ENCODE data around the gene DNAH11. TPM values are rescaled to one million over a fixed set of nuclear protein-coding genes. Genes with fewer than 3 reads are reported as not detected.

Gene DNAH11
- total and polyA plus RNA-seq, 2 donors = 3.9 to 4.9 TPM

DNA sequence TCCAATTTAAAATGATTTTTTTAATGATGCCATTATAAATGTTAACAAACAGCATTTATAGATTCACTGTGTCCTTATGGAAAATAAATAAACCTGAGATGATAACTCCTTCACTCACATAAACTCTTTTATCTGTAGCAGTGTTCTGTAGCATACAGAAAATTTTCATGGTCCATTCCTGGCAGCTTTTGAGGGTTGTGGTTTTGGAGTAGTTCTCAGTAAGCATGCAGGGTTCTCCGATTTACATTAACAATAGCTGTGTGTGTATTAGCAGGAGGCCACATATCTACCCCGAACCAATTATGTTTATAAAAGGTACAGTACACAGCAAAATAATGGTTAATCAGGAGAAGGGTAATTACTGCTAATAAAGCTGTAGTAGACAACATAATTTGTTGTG, 240.2 kb downstream of the DNAH11 start:
- WGBS = 68% methylated on average over 2 of the region's 2 CpGs
- no peaks in the 10 kb centered on the region for H3K36me3 ChIP-seq (ENCODE audit: control insufficient read depth in 2 of 2, insufficient read depth in 2 of 2, low read length in 1 of 2)
- no peak overlapping the region for H3K27ac ChIP-seq (ENCODE audit: low read depth in 1 of 2, low read length in 1 of 2)
- DNase-seq (ENCODE audit: low read depth in 6 of 9, low spot score in 9 of 9) = no peak
- no peaks in the 10 kb centered on the region for H3K27me3 ChIP-seq (ENCODE audit: control insufficient read depth in 2 of 2, insufficient read depth in 1 of 2, low read length in 1 of 2)
- no peaks in the 10 kb centered on the region for H3K9me3 ChIP-seq (ENCODE audit: control insufficient read depth in 2 of 2, insufficient read depth in 1 of 2, low read length in 1 of 2)
- no peaks in the 10 kb centered on the region for H3K4me1 ChIP-seq (ENCODE audit: control insufficient read depth in 2 of 2, insufficient read depth in 2 of 2, low read length in 2 of 2)
- H3K4me3 ChIP-seq (ENCODE audit: low read length in 2 of 2) = no peak overlapping the region

DNA sequence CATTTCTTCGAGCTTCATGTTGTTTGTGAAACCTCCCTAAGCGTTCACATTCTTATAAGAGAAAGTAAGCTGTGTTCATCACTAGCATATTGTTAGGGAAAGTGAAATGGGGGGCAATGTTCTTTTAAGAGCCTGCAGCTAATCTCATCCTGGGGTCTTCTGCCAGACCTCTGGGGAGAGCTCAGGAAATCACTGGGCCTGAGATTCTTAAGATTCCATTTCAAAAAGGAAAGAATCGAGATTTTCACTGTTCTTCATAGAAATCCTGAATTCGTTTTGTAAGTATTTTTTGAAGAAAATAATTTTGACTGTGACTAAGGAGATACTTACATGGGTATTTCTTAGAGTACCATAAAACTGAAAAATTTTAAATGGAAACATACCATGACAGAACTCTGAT, 242.2 kb downstream of the DNAH11 start:
- WGBS = 95% methylated on average over 4 of the region's 4 CpGs
- Histone ChIP-seq H3K4me3 (ENCODE audit: low read length in 2 of 2) (no peak overlapping the region), H3K27ac (ENCODE audit: low read depth in 1 of 2, low read length in 1 of 2) (no peak overlapping the region), H3K36me3 (ENCODE audit: control insufficient read depth in 2 of 2, insufficient read depth in 2 of 2, low read length in 1 of 2) (no peaks in the 10 kb centered on the region), H3K9me3 (ENCODE audit: control insufficient read depth in 2 of 2, insufficient read depth in 1 of 2, low read length in 1 of 2) (no peaks in the 10 kb centered on the region), H3K4me1 (ENCODE audit: control insufficient read depth in 2 of 2, insufficient read depth in 2 of 2, low read length in 2 of 2) (no peaks in the 10 kb centered on the region), H3K27me3 (ENCODE audit: control insufficient read depth in 2 of 2, insufficient read depth in 1 of 2, low read length in 1 of 2) (no peaks in the 10 kb centered on the region)
- no peak for DNase-seq (ENCODE audit: low read depth in 6 of 9, low spot score in 9 of 9)

DNA sequence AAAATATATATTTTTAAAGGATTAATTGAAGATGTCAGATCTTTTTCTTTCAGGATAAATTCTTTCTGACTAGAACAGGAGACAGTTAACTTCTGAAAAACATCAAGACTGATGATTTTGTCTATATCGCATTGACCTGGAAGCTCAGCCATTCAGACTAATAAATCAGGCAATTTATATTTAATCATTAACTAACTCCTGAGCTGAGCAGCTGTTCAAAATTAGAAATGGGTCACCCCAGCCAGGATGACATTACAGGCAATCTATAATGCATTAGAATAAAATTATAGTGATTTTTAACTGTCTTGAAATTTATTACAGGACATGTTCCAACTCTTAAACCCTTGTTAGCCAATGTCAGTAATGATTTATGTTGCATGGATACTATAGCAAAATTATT, 263.0 kb downstream of the DNAH11 start:
- 99% methylated on average over 1 of the region's 1 CpG for WGBS
- Histone ChIP-seq H3K4me1 (ENCODE audit: control insufficient read depth in 2 of 2, insufficient read depth in 2 of 2, low read length in 2 of 2) (no peaks in the 10 kb centered on the region), H3K36me3 (ENCODE audit: control insufficient read depth in 2 of 2, insufficient read depth in 2 of 2, low read length in 1 of 2) (no peaks in the 10 kb centered on the region), H3K9me3 (ENCODE audit: control insufficient read depth in 2 of 2, insufficient read depth in 1 of 2, low read length in 1 of 2) (no peaks in the 10 kb centered on the region), H3K4me3 (ENCODE audit: low read length in 2 of 2) (no peak overlapping the region), H3K27ac (ENCODE audit: low read depth in 1 of 2, low read length in 1 of 2) (no peak overlapping the region), H3K27me3 (ENCODE audit: control insufficient read depth in 2 of 2, insufficient read depth in 1 of 2, low read length in 1 of 2) (no peaks in the 10 kb centered on the region)
- no peak for DNase-seq (ENCODE audit: low read depth in 6 of 9, low spot score in 9 of 9)

DNA sequence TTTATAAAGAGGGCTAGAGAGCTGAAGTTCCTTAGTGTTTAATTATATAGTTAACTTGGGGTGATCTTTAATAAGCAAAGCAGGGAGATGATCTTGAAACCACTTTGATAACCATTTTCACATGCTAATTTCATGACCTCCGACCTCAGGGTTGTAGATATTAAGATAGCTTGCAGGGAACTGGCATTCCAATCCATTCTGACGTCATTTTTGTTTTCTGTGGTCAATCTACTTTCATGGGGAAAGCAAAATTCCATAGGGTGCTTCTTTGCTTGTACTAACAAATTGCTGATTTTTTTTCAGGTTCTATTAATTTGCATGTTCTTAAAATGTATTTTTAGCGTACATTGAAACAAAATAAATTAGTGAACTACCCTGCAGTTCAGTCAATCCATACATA, 263.5 kb downstream of the DNAH11 start:
- Histone ChIP-seq H3K9me3 (ENCODE audit: control insufficient read depth in 2 of 2, insufficient read depth in 1 of 2, low read length in 1 of 2) (no peaks in the 10 kb centered on the region), H3K4me1 (ENCODE audit: control insufficient read depth in 2 of 2, insufficient read depth in 2 of 2, low read length in 2 of 2) (no peaks in the 10 kb centered on the region), H3K27ac (ENCODE audit: low read depth in 1 of 2, low read length in 1 of 2) (no peak overlapping the region), H3K4me3 (ENCODE audit: low read length in 2 of 2) (no peak overlapping the region), H3K27me3 (ENCODE audit: control insufficient read depth in 2 of 2, insufficient read depth in 1 of 2, low read length in 1 of 2) (no peaks in the 10 kb centered on the region), H3K36me3 (ENCODE audit: control insufficient read depth in 2 of 2, insufficient read depth in 2 of 2, low read length in 1 of 2) (no peaks in the 10 kb centered on the region)
- WGBS = 93% methylated on average over 3 of the region's 3 CpGs
- DNase-seq (ENCODE audit: low read depth in 6 of 9, low spot score in 9 of 9) = no peak

DNA sequence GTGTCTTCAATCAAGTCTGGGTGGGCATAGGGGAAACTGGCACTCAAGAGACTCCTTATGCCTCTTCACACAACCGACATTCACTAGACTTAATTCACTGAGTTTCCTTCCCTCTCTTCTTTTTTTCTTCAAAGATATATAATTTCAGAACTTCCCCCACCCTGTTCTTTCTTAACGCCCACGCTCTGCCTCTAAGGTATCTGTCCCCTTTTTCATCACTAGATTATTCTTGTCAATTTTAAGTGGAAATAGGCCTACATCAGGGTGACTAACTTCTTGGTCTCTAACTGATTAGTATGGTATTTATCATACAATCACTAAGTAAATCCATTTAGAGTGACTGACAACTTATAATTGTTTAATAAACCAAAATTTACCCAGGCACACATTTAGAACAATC, 276.2 kb downstream of the DNAH11 start:
- H3K4me3 ChIP-seq (ENCODE audit: low read length in 2 of 2) = no peak overlapping the region
- H3K27ac ChIP-seq (ENCODE audit: low read depth in 1 of 2, low read length in 1 of 2) = no peak overlapping the region
- H3K9me3 ChIP-seq (ENCODE audit: control insufficient read depth in 2 of 2, insufficient read depth in 1 of 2, low read length in 1 of 2) = no peaks in the 10 kb centered on the region
- H3K4me1 ChIP-seq (ENCODE audit: control insufficient read depth in 2 of 2, insufficient read depth in 2 of 2, low read length in 2 of 2) = no peaks in the 10 kb centered on the region
- DNase-seq (ENCODE audit: low read depth in 6 of 9, low spot score in 9 of 9) = no peak
- no peaks in the 10 kb centered on the region for H3K27me3 ChIP-seq (ENCODE audit: control insufficient read depth in 2 of 2, insufficient read depth in 1 of 2, low read length in 1 of 2)
- no peaks in the 10 kb centered on the region for H3K36me3 ChIP-seq (ENCODE audit: control insufficient read depth in 2 of 2, insufficient read depth in 2 of 2, low read length in 1 of 2)
- 89% methylated on average over 3 of the region's 3 CpGs for WGBS

DNA sequence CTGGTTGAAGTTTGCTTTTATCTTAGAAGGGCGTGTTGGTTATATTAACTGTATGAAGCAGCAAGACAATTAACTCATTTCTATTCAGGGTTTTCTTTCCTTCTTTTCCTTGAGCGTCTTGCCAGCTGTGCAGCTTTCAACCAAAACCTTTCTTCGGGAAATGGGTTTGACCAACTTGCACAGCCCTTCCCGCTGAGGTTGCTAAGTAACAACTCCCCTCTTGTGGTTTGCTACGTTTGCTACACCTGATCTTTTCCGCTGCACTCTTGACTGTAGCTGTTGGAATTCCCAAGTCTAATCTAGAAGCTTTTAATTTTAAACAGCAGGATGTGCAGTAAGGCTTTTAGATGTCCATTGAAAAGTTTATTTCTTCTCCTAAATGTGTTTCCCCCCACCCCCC, 286.0 kb downstream of the DNAH11 start:
- WGBS = 31% methylated on average over 6 of the region's 6 CpGs
- Histone ChIP-seq H3K36me3 (ENCODE audit: control insufficient read depth in 2 of 2, insufficient read depth in 2 of 2, low read length in 1 of 2) (no peaks in the 10 kb centered on the region), H3K27me3 (ENCODE audit: control insufficient read depth in 2 of 2, insufficient read depth in 1 of 2, low read length in 1 of 2) (no peaks in the 10 kb centered on the region), H3K4me3 (ENCODE audit: low read length in 2 of 2) (no peak overlapping the region), H3K27ac (ENCODE audit: low read depth in 1 of 2, low read length in 1 of 2) (peak overlapping the region in 1 of 2 donors; percentile 12), H3K9me3 (ENCODE audit: control insufficient read depth in 2 of 2, insufficient read depth in 1 of 2, low read length in 1 of 2) (no peaks in the 10 kb centered on the region), H3K4me1 (ENCODE audit: control insufficient read depth in 2 of 2, insufficient read depth in 2 of 2, low read length in 2 of 2) (no peaks in the 10 kb centered on the region)
- DNase-seq (ENCODE audit: low read depth in 6 of 9, low spot score in 9 of 9) = peak in 6 of 9 donors; percentile 2 to 64 (median 20)

DNA sequence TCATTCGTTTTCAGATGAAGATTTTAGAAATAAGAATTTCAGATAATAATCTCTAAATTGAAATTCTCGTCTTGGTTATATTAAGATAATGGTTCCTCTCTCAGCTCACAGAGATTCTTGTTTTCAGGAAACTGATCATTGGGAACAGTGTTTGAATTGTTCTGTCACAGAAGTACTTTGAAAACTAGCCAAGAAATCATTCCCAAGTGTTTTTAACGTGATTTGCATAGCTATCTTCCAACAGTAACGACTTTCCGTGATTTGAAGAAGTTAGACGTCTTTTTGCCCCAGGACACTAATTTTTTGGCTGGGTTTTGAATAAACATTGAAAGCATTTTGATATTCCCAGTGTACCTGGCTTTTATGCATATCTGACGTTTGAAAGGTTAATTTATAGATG, 286.9 kb downstream of the DNAH11 start:
- Histone ChIP-seq H3K9me3 (ENCODE audit: control insufficient read depth in 2 of 2, insufficient read depth in 1 of 2, low read length in 1 of 2) (no peaks in the 10 kb centered on the region), H3K36me3 (ENCODE audit: control insufficient read depth in 2 of 2, insufficient read depth in 2 of 2, low read length in 1 of 2) (no peaks in the 10 kb centered on the region), H3K4me3 (ENCODE audit: low read length in 2 of 2) (no peak overlapping the region), H3K4me1 (ENCODE audit: control insufficient read depth in 2 of 2, insufficient read depth in 2 of 2, low read length in 2 of 2) (no peaks in the 10 kb centered on the region), H3K27me3 (ENCODE audit: control insufficient read depth in 2 of 2, insufficient read depth in 1 of 2, low read length in 1 of 2) (no peaks in the 10 kb centered on the region), H3K27ac (ENCODE audit: low read depth in 1 of 2, low read length in 1 of 2) (no peak overlapping the region)
- no peak for DNase-seq (ENCODE audit: low read depth in 6 of 9, low spot score in 9 of 9)
- 95% methylated on average over 7 of the region's 7 CpGs for WGBS

DNA sequence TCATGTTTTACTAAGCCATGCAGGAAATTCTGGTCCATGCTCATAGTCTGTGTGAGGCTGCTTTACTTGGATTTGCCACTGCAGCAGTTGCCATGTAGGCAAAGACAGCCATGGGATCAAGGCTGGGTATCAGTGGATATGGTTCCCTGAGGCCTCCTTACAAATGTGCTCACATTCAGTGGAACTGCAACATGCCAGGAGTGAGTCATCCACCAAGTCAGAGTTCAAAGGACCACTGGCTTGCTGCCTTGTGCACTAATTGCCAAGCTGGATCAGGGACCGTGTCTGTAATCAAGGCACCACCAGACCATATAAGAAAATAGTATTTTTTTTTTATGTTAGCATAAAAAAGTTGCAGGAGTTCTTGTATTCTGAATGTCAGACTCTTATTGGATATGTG, 301.9 kb downstream of the DNAH11 start:
- Histone ChIP-seq H3K36me3 (ENCODE audit: control insufficient read depth in 2 of 2, insufficient read depth in 2 of 2, low read length in 1 of 2) (no peaks in the 10 kb centered on the region), H3K9me3 (ENCODE audit: control insufficient read depth in 2 of 2, insufficient read depth in 1 of 2, low read length in 1 of 2) (no peaks in the 10 kb centered on the region), H3K27ac (ENCODE audit: low read depth in 1 of 2, low read length in 1 of 2) (no peak overlapping the region), H3K27me3 (ENCODE audit: control insufficient read depth in 2 of 2, insufficient read depth in 1 of 2, low read length in 1 of 2) (no peaks in the 10 kb centered on the region), H3K4me1 (ENCODE audit: control insufficient read depth in 2 of 2, insufficient read depth in 2 of 2, low read length in 2 of 2) (no peaks in the 10 kb centered on the region), H3K4me3 (ENCODE audit: low read length in 2 of 2) (no peak overlapping the region)
- no peak for DNase-seq (ENCODE audit: low read depth in 6 of 9, low spot score in 9 of 9)
- WGBS = 97% methylated on average over 1 of the region's 1 CpG

DNA sequence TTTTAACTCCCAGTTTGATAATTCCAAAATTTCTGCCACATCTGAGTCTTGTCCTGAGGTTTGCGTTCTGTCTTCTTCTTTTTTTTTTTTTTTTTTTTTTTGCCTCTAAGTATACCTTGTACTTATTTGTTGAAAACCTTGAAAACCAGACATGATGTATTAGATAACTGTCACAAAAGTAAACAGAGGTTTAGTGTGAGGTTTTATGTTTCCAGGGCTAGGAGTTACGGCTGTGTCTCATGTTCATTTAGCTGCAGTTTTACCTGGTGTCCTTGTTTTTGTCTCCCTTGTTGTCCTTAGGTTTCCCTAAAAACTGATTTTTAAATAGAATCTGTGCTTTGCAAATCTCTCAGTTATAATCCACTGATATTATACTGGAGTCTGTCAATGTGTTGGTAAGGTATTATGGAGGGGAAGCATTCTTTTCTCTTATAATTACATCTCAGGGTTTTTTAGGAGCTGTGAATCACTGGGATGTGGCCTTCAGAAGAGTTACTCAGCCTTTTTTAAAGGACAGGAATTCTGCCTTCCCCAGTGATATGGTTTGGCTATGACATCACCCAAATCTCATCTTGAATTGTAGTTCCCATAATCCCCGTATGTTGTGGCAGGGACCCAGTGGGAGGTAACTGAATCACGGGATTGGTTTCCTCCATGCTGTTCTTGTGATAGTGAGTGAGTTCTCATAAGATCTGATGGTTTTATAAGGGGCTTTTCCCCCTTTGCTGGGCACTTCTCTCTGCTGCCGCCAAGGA, 307.9 kb downstream of the DNAH11 start:
- WGBS = 98% methylated on average over 5 of the region's 5 CpGs
- no peaks in the 10 kb centered on the region for H3K36me3 ChIP-seq (ENCODE audit: control insufficient read depth in 2 of 2, insufficient read depth in 2 of 2, low read length in 1 of 2)
- no peak overlapping the region for H3K27ac ChIP-seq (ENCODE audit: low read depth in 1 of 2, low read length in 1 of 2)
- peaks cover 5 to 12% of the 10 kb centered on the region in 2 donors for H3K4me1 ChIP-seq (ENCODE audit: control insufficient read depth in 2 of 2, insufficient read depth in 2 of 2, low read length in 2 of 2)
- no peaks in the 10 kb centered on the region for H3K27me3 ChIP-seq (ENCODE audit: control insufficient read depth in 2 of 2, insufficient read depth in 1 of 2, low read length in 1 of 2)
- no peak for DNase-seq (ENCODE audit: low read depth in 6 of 9, low spot score in 9 of 9)
- no peaks in the 10 kb centered on the region for H3K9me3 ChIP-seq (ENCODE audit: control insufficient read depth in 2 of 2, insufficient read depth in 1 of 2, low read length in 1 of 2)
- H3K4me3 ChIP-seq (ENCODE audit: low read length in 2 of 2) = no peak overlapping the region
